OCI-LY3 (cell line): Measurements from ENCODE around the gene IL22.

Experiments
- H2AFZ ChIP-seq: fragments of 200-600, 300-600 bp; shearing (Covaris generic); 2 replicates; pipeline ENCODE4 v1.6.0; 2014; ENCODE audit warnings: antibody characterized with exemption, low read depth, low read length
- H3K27ac ChIP-seq: fragments of 200-600, 300-600 bp; sonication (generic); 2 replicates; pipeline ENCODE4 v1.5.1; 2014; ENCODE audit warnings: mild to moderate bottlenecking, low read length, moderate library complexity, mixed read lengths
- H3K27me3 ChIP-seq: fragments of 200-600, 300-600 bp; sonication (generic); 2 replicates; pipeline ENCODE4 v1.6.1; 2014; ENCODE audit warnings: low read depth, low read length, mixed read lengths
- H3K36me3 ChIP-seq: fragments of 200-600, 300-600 bp; sonication (generic); replicated peaks from 2 replicates; pipeline ENCODE3; 2014; ENCODE audit warnings: low read depth, low read length, mixed read lengths
- H3K4me1 ChIP-seq: fragments of 300-600, 200-600 bp; sonication (generic); 2 replicates; pipeline ENCODE4 v1.6.1; 2014; ENCODE audit warnings: low read length, mixed read lengths
- H3K4me2 ChIP-seq: fragments of 200-600, 300-600 bp; sonication (generic); 2 replicates; pipeline ENCODE4 v1.6.1; 2014; ENCODE audit warnings: low read length, mixed read lengths
- H3K4me3 ChIP-seq: fragments of 300-600, 200-600 bp; sonication (generic); 2 replicates; pipeline ENCODE4 v1.5.1; 2014; ENCODE audit warnings: antibody characterized with exemption, mild to moderate bottlenecking, low read length, moderate library complexity
- H3K79me2 ChIP-seq: fragments of 300-600, 200-600 bp; shearing (Covaris generic); 2 replicates; pipeline ENCODE4 v1.6.1; 2014; ENCODE audit warnings: mild to moderate bottlenecking, low read length, mixed read lengths
- H3K9ac ChIP-seq: fragments of 300-600, 200-600 bp; shearing (Covaris generic); 2 replicates; pipeline ENCODE4 v1.6.0; 2014; ENCODE audit warnings: mild to moderate bottlenecking, low read length, moderate library complexity
- H3K9me3 ChIP-seq: fragments of 200-600, 300-600 bp; shearing (Covaris generic); 2 replicates; pipeline ENCODE4 v1.6.1; 2014; ENCODE audit warnings: low read length, mixed read lengths; ENCODE audit not compliant: insufficient read depth
- H4K20me1 ChIP-seq: fragments of 200-600, 300-600 bp; sonication (generic); 2 replicates; pipeline ENCODE4 v1.6.1; 2016; ENCODE audit warnings: low read length, mixed read lengths; ENCODE audit not compliant: insufficient read depth
- EZH2phosphoT487 ChIP-seq: fragments of 200-600 bp; shearing (Covaris generic); IDR thresholded peaks from 2 replicates; pipeline ENCODE4 v1.6.1; 2018; ENCODE audit warnings: antibody characterized with exemption, mixed run types, low read depth
- TF ChIP-seq, protein P1 (sequence below): fragments of 200-600, 300-600 bp; sonication (generic); IDR thresholded peaks from 2 replicates; pipeline ENCODE4 v1.5.1; 2014; ENCODE audit warnings: antibody characterized with exemption, low read length, low read depth

The IL22 gene

GRCh38 chr12:68279227-68280054 is 26.0 kb upstream of the IL22 start:
- Histone ChIP-seq H3K79me2 (no peaks in the 10 kb centered on the region), H3K9ac (no peak overlapping the region), H3K9me3 (no peaks in the 10 kb centered on the region), H3K36me3 (no peaks in the 10 kb centered on the region), H3K4me3 (no peak overlapping the region), H4K20me1 (no peaks in the 10 kb centered on the region), H3K27me3 (no peaks in the 10 kb centered on the region), H2AFZ (no peak overlapping the region), H3K4me2 (no peak overlapping the region), H3K27ac (no peak overlapping the region), H3K4me1 (peaks cover 7% of the 10 kb centered on the region)
- no peak for TF ChIP-seq EZH2phosphoT487
- TF ChIP-seq, protein P1, sequence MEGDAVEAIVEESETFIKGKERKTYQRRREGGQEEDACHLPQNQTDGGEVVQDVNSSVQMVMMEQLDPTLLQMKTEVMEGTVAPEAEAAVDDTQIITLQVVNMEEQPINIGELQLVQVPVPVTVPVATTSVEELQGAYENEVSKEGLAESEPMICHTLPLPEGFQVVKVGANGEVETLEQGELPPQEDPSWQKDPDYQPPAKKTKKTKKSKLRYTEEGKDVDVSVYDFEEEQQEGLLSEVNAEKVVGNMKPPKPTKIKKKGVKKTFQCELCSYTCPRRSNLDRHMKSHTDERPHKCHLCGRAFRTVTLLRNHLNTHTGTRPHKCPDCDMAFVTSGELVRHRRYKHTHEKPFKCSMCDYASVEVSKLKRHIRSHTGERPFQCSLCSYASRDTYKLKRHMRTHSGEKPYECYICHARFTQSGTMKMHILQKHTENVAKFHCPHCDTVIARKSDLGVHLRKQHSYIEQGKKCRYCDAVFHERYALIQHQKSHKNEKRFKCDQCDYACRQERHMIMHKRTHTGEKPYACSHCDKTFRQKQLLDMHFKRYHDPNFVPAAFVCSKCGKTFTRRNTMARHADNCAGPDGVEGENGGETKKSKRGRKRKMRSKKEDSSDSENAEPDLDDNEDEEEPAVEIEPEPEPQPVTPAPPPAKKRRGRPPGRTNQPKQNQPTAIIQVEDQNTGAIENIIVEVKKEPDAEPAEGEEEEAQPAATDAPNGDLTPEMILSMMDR, result no peak

GRCh38 chr12:68276402-68276930 is 23.1 kb upstream of the IL22 start:
- no peak overlapping the region for H3K9ac ChIP-seq
- no peaks in the 10 kb centered on the region for H3K9me3 ChIP-seq
- H3K27ac ChIP-seq, result no peak overlapping the region
- no peak overlapping the region for H2AFZ ChIP-seq
- H3K36me3 ChIP-seq, result no peaks in the 10 kb centered on the region
- H3K4me2 ChIP-seq, result no peak overlapping the region
- H3K79me2 ChIP-seq, result no peaks in the 10 kb centered on the region
- H3K4me1 ChIP-seq, result no peaks in the 10 kb centered on the region
- no peak overlapping the region for H3K4me3 ChIP-seq
- H3K27me3 ChIP-seq, result no peaks in the 10 kb centered on the region
- H4K20me1 ChIP-seq, result no peaks in the 10 kb centered on the region
- TF ChIP-seq, protein P1, result no peak
- no peak for TF ChIP-seq EZH2phosphoT487

DNA sequence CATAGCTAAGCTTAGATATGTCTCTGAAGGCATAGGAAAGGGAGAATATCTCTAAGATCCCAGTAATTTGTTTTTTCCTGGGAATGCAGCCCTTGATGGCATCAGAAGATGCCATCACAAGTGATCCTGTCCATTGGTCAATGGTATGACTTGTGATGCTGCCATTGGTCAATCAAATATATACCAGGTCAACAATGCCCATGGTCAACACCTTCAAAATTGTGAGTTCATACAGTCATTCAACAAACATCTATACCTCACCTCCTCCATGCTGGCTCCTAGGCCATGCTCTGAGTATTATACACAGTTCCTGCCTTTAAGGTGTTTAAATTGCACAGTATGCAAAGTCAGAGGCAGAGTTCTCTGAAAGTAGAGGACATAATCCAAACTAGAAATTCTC is 19.3 kb upstream of the IL22 start:
- H3K36me3 ChIP-seq, result no peaks in the 10 kb centered on the region
- H3K4me2 ChIP-seq, result no peak overlapping the region
- H3K79me2 ChIP-seq, result no peaks in the 10 kb centered on the region
- H3K27me3 ChIP-seq, result no peaks in the 10 kb centered on the region
- H3K4me1 ChIP-seq, result no peaks in the 10 kb centered on the region
- H3K4me3 ChIP-seq, result no peak overlapping the region
- H3K9me3 ChIP-seq, result no peaks in the 10 kb centered on the region
- no peak overlapping the region for H3K9ac ChIP-seq
- TF ChIP-seq EZH2phosphoT487, result no peak
- TF ChIP-seq, protein P1, result no peak
- no peak overlapping the region for H3K27ac ChIP-seq
- H2AFZ ChIP-seq, result no peak overlapping the region
- H4K20me1 ChIP-seq, result no peaks in the 10 kb centered on the region

- H4K20me1 ChIP-seq, result no peaks in the 10 kb centered on the region
- no peak overlapping the region for H3K4me3 ChIP-seq
- TF ChIP-seq, protein P1, result no peak
- no peak for TF ChIP-seq EZH2phosphoT487
- H3K4me2 ChIP-seq, result no peak overlapping the region
- no peaks in the 10 kb centered on the region for H3K9me3 ChIP-seq
- no peaks in the 10 kb centered on the region for H3K4me1 ChIP-seq
- no peaks in the 10 kb centered on the region for H3K36me3 ChIP-seq
- no peaks in the 10 kb centered on the region for H3K27me3 ChIP-seq
- no peak overlapping the region for H2AFZ ChIP-seq
- H3K9ac ChIP-seq, result no peak overlapping the region
- H3K27ac ChIP-seq, result no peak overlapping the region
- H3K79me2 ChIP-seq, result no peaks in the 10 kb centered on the region
Measured at GRCh38 chr12:68271346-68271745, 17.9 kb upstream of the IL22 start.
